Upper lobe of left lung (tissue), 6 donors: ENCODE data around the gene KAT6B. TPM values are rescaled to one million over a fixed set of nuclear protein-coding genes. Genes with fewer than 3 reads are reported as not detected.

Source experiments
- ATAC-seq, 2 donors: fragments of 200-7000 bp; cut with Tn5 transposase; one replicate each; pipeline ENCODE4 v1.9.1; 2022; ENCODE audit warnings: mild to moderate bottlenecking in 2 of 2, moderate library complexity in 2 of 2; ENCODE audit not compliant: low FRiP score in 2 of 2
- DNase-seq, 2 donors: peaks; one replicate each; pipeline ENCODE4 v3.0.0-alpha.2; 2019 to 2020
- H3K27ac ChIP-seq, 4 donors: fragments of 200-600 bp; sonication (generic); one replicate each; pipeline ENCODE4 v1.5.1; 2016 to 2019
- H3K27me3 ChIP-seq, 4 donors: fragments of 200-600 bp; sonication (generic); one replicate each; pipeline ENCODE4 v1.5.1; 2017 to 2019
- H3K36me3 ChIP-seq, 4 donors: fragments of 200-600 bp; sonication (generic); one replicate each; pipeline ENCODE4 v1.5.1; 2016 to 2019
- H3K4me1 ChIP-seq, 4 donors: fragments of 200-600 bp; sonication (generic); one replicate each; pipeline ENCODE4 v1.5.1; 2018 to 2019
- H3K4me3 ChIP-seq, 4 donors: fragments of 200-600 bp; sonication (generic); one replicate each; pipeline ENCODE4 v1.5.1; 2017 to 2019; ENCODE audit warnings: mild to moderate bottlenecking in 2 of 4, moderate library complexity in 1 of 4
- H3K9me3 ChIP-seq, 4 donors: fragments of 200-600 bp; sonication (generic); one replicate each; pipeline ENCODE4 v1.5.1; 2018 to 2019
- EP300 ChIP-seq, 4 donors: sonication (generic); formaldehyde crosslinking; IDR thresholded peaks; one replicate each; pipeline ENCODE4 v1.5.1; 2017; ENCODE audit warnings: antibody characterized with exemption in 4 of 4, control low read depth in 2 of 4
- POLR2A ChIP-seq, 4 donors: fragments of 450-650 bp; IDR thresholded peaks; one replicate each; pipeline ENCODE4 v1.5.1; 2016 to 2017; ENCODE audit warnings: antibody characterized with exemption in 4 of 4, mild to moderate bottlenecking in 2 of 4
- POLR2AphosphoS5 ChIP-seq, 2 donors: sonication (generic); formaldehyde crosslinking; IDR thresholded peaks; one replicate each; pipeline ENCODE4 v1.5.1; 2017; ENCODE audit warnings: antibody characterized with exemption in 2 of 2
- WGBS, 2 donors: methylation state at CpG; one replicate each; pipeline ENCODE4 v1.1.5; 2017 to 2018; 5-methylcytosine and 5-hydroxymethylcytosine counted together
- total RNA-seq, 6 donors: library from RNA; depleted of rRNA in 4 of 6; stranded (reverse); fragments of >200 nt in 4 of 6; gene quantifications; one replicate each; pipeline versions ENCODE4 v1.1.0 to v1.2.1, GENCODE V29; 2016 to 2021
- TF ChIP-seq, protein P1 (sequence below), 6 experiments: fragments of 450-650 bp in 4 of 6; fragments of 200-600 bp in 2 of 6; sonication (generic) in 2 of 6; IDR thresholded peaks; one replicate each; pipeline ENCODE4 v1.5.1; 2016 to 2019; ENCODE audit warnings: antibody characterized with exemption in 6 of 6
- donor health status: DM: no; HTN: no; CAD: no; lungs with moderate emphysema.
- donor health status: DM: no; HTN: yes; CAD: no; lungs with severe emphysema.

KAT6B gene
- total RNA-seq, 6 donors from 2014 or later = 35.2 to 78.4 (median 38.0) TPM

DNA sequence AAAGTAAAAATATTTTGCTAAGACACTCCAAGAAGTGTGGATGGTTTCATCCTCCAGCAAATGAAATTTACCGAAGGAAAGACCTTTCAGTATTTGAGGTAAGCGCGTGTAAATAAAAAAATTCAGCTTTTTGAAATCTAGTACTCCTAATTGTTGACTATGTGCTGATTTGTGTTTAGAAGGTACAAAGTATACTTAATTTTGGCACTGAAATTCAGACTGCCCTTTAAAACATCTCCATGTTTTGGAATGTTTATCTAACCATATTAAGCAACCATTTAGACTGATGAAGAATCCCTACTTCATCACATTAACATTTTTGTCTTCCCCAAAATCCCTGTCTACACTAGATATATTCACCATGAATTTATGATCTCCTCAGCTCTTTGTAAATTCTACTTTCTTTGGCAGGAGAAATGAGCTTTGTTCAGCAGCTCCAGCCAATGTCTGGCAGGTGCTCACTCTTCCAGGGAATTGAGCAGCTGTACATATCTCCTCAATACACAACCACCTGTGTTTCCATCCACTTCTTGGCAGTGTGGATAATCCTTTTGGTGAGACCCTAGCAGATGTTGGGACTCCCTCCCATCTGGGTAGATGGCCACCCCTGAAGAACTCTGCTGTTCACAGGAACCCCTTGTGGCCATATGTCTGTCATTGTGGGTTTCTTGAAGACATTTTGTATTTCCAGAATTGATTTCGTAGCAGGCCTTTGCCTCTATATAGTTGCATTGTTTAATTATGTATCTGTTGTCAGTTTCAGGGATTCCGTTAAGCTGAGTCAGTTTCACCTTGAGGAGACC lies 155.6 kb downstream of the KAT6B start:
- ATAC-seq (no peak), DNase-seq (no peak)
- TF ChIP-seq POLR2AphosphoS5 (IDR thresholded peaks at IDR 0.05) = no peak
- TF ChIP-seq EP300 (IDR thresholded peaks at IDR 0.05) = no peak
- TF ChIP-seq, protein P1, sequence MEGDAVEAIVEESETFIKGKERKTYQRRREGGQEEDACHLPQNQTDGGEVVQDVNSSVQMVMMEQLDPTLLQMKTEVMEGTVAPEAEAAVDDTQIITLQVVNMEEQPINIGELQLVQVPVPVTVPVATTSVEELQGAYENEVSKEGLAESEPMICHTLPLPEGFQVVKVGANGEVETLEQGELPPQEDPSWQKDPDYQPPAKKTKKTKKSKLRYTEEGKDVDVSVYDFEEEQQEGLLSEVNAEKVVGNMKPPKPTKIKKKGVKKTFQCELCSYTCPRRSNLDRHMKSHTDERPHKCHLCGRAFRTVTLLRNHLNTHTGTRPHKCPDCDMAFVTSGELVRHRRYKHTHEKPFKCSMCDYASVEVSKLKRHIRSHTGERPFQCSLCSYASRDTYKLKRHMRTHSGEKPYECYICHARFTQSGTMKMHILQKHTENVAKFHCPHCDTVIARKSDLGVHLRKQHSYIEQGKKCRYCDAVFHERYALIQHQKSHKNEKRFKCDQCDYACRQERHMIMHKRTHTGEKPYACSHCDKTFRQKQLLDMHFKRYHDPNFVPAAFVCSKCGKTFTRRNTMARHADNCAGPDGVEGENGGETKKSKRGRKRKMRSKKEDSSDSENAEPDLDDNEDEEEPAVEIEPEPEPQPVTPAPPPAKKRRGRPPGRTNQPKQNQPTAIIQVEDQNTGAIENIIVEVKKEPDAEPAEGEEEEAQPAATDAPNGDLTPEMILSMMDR (IDR thresholded peaks at IDR 0.05) = no peak
- no peak for TF ChIP-seq POLR2A (IDR thresholded peaks at IDR 0.05)
- Histone ChIP-seq H3K4me1 (no peaks in the 10 kb centered on the region), H3K9me3 (no peaks in the 10 kb centered on the region), H3K4me3 (no peak overlapping the region), H3K27ac (no peak overlapping the region), H3K36me3 (peaks cover 0 to 24% (median 7%) of the 10 kb centered on the region in 4 donors), H3K27me3 (no peaks in the 10 kb centered on the region)
- 94% methylated on average over 5 of the region's 5 CpGs for WGBS, 2 donors

DNA sequence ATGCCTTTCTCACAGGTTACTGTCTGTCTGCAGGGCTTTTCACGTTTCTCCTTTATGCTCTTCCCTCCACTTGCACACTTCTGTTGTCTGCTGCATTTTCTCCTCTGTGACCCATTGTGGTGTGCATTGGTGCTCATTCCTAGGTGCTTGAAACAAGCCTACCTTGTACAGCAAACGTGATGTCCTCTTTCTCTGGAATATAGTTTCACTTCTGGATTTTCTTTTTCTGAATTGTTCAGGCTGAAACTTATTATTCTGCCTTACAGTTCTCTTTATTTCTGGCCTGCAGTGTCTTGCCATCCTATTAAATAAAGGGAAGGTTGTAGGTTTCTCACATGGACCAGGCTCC lies 156.2 kb downstream of the KAT6B start:
- Histone ChIP-seq H3K4me1 (no peaks in the 10 kb centered on the region), H3K36me3 (peaks cover 0 to 24% (median 7%) of the 10 kb centered on the region in 4 donors), H3K27me3 (no peaks in the 10 kb centered on the region), H3K27ac (no peak overlapping the region), H3K9me3 (no peaks in the 10 kb centered on the region), H3K4me3 (no peak overlapping the region)
- no peak for ATAC-seq
- no peak for DNase-seq
- WGBS, 2 donors = 81 to 88% methylated on average over 2 of the region's 2 CpGs
- TF ChIP-seq POLR2A (IDR thresholded peaks at IDR 0.05) (no peak), EP300 (IDR thresholded peaks at IDR 0.05) (no peak)

DNA sequence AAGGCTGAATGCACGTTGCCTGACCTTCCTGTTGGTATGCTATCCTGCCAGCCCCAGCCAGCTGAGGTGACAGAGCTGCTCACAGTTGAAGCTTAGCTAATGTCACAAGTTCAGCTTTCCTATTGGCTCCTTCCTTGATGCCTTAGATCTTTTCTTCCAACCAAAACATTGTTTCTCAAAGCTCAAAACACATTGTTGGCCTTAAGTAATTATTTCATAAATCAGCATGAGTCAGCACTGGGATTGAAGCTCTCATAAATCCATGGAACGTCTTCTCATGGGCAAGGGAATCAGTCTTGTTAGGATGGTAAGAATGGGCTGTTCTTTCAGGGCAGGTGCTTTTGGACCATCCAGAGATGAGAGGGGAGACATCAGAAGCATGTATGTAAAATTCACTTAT lies 157.0 kb downstream of the KAT6B start:
- ATAC-seq (no peak), DNase-seq (no peak)
- Histone ChIP-seq H3K36me3 (peaks cover 0 to 21% (median 7%) of the 10 kb centered on the region in 4 donors), H3K27me3 (no peaks in the 10 kb centered on the region), H3K4me3 (no peak overlapping the region), H3K9me3 (no peaks in the 10 kb centered on the region), H3K27ac (no peak overlapping the region), H3K4me1 (peaks cover 0 to 4% (median under 1%) of the 10 kb centered on the region in 4 donors)
- WGBS, 2 donors = 86 to 98% methylated on average over 2 of the region's 2 CpGs
- no peak for TF ChIP-seq POLR2A (IDR thresholded peaks at IDR 0.05)
- TF ChIP-seq POLR2AphosphoS5 (IDR thresholded peaks at IDR 0.05) = no peak
- TF ChIP-seq, protein P1 (IDR thresholded peaks at IDR 0.05) = no peak
- no peak for TF ChIP-seq EP300 (IDR thresholded peaks at IDR 0.05)

DNA sequence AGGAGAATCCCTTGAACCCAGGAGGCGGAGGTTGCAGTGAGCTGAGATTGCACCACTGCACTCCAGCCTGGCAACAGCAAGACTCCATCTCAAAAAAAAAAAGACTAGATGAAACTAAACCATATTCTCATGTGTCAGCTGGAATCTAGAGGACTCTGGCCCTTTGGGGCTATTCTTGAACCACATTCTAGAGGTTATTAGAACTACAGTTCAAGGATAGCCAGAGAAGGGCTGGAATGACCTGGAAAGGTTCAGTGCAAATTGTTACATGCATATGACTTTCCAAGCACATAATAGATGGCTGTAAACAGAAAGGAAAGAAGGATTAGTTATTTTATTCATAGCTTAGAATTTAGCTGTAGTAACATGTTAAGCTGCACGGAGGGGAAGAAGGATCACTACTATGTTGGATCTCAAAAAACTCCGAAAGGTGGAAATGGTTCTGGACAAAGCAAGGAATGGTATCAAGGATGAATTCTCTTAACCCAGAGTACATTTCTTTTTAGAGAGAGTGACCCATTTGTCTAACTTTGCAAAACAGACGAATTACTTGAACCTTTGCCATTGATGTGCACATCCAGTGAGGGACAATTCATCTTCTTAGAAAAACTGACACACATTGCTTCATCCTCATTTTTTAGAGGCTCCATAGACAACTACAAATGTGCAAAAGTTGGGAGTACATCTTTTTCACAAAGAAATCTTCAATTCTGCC lies 161.1 kb downstream of the KAT6B start:
- DNase-seq (no peak), ATAC-seq (peak in 1 of 2 donors; percentile 57)
- H3K27ac ChIP-seq = no peak overlapping the region
- H3K27me3 ChIP-seq = no peaks in the 10 kb centered on the region
- H3K36me3 ChIP-seq = peaks cover 0 to 9% (median 5%) of the 10 kb centered on the region in 4 donors
- WGBS, 2 donors = 83 to 93% methylated on average over 4 of the region's 4 CpGs
- TF ChIP-seq POLR2A (IDR thresholded peaks at IDR 0.05) (no peak), POLR2AphosphoS5 (IDR thresholded peaks at IDR 0.05) (no peak), EP300 (IDR thresholded peaks at IDR 0.05) (no peak)
- TF ChIP-seq, protein P1 (IDR thresholded peaks at IDR 0.05) = no peak
- H3K4me1 ChIP-seq = peaks cover 9 to 16% (median 12%) of the 10 kb centered on the region in 4 donors
- H3K4me3 ChIP-seq = no peak overlapping the region
- H3K9me3 ChIP-seq = no peaks in the 10 kb centered on the region

DNA sequence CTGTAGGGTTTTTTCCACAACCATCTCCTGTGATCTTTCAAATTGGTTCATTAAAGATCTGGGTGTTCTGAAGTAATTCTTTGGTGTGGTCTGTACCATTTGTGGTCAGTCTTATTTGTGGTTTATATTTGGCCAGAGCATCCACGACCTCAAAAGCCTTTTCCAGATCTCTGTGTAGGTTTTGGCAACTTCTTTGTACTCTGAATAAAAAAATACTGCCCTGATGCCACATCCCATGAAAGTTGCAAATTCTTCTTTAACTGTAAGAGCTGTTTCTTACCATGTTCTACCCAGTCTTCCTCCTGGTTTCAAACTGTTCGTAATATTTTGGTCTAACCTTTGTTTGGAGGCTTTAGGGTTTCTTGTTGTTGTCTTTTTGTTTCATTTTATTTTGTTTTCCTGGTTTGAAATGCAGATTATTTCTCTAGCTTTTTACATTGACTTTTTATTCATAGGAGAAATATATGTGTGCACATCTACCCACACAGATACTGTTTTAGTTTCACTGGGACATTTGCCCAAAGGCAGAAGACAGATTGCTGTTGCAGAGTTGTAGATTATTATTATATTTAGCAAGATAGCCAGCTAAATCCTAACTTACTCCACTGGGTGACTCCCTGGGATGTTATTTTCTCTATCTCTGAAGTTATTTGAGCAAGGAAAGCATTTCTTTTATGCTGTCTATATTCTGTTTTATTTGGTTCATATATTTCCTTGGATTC lies 161.8 kb downstream of the KAT6B start:
- TF ChIP-seq, protein P1 (IDR thresholded peaks at IDR 0.05) = no peak
- TF ChIP-seq EP300 (IDR thresholded peaks at IDR 0.05) = no peak
- TF ChIP-seq POLR2AphosphoS5 (IDR thresholded peaks at IDR 0.05) = no peak
- no peak for TF ChIP-seq POLR2A (IDR thresholded peaks at IDR 0.05)
- peak in 1 of 2 donors; percentile 39 for ATAC-seq
- peak overlapping the region in 1 of 4 donors; percentile 0 for H3K27ac ChIP-seq

More for the DNA sequence above, 161.8 kb downstream of the KAT6B start:
- DNase-seq = no peak
- no peaks in the 10 kb centered on the region for H3K9me3 ChIP-seq
- H3K27me3 ChIP-seq = no peaks in the 10 kb centered on the region
- H3K4me3 ChIP-seq = no peak overlapping the region
- peaks cover 9 to 16% (median 12%) of the 10 kb centered on the region in 4 donors for H3K4me1 ChIP-seq
- 61 to 72% methylated on average over 2 of the region's 2 CpGs for WGBS, 2 donors
- peaks cover 0 to 15% (median 5%) of the 10 kb centered on the region in 4 donors for H3K36me3 ChIP-seq
